CD14-positive monocyte (primary cell): Measurements from ENCODE around the gene COQ3. TPM values are rescaled to one million over a fixed set of nuclear protein-coding genes. Genes with fewer than 3 reads are reported as not detected.

ENCODE experiments used
- DNase-seq, 3 donors: peaks; one replicate each; pipeline ENCODE4 v3.0.0-alpha.2; 2011 to 2022
- H2AFZ ChIP-seq: 2 replicates; pipeline ENCODE4 v1.6.0; 2012; ENCODE audit warnings: mild to moderate bottlenecking, low read depth, low read length, inconsistent platforms; ENCODE audit not compliant: insufficient read depth, poor library complexity, severe bottlenecking
- H3K27ac ChIP-seq, 2 donors: 1 replicate in 1 of 2; 2 replicates in 1 of 2; pipeline ENCODE4 v1.5.1; 2012 to 2013; ENCODE audit warnings: low read length in 2 of 2, control low read depth in 1 of 2, inconsistent platforms in 1 of 2, low read depth in 1 of 2, mild to moderate bottlenecking in 1 of 2
- H3K27me3 ChIP-seq, 2 donors: one replicate each; pipeline versions ENCODE4 v1.6.0 to v1.6.1; 2011 to 2013; ENCODE audit warnings: low read length in 2 of 2; ENCODE audit not compliant: control insufficient read depth in 2 of 2, insufficient read depth in 2 of 2
- H3K36me3 ChIP-seq, 2 donors: replicated peaks in 1 of 2; 1 replicate in 1 of 2; 2 replicates in 1 of 2; pipeline versions ENCODE4 v1.5.1 to v1.6.1; 2012 to 2013; ENCODE audit warnings: low read length in 2 of 2, control low read depth in 1 of 2, inconsistent platforms in 1 of 2, mild to moderate bottlenecking in 1 of 2; ENCODE audit not compliant: insufficient read depth in 2 of 2, control insufficient read depth in 1 of 2
- H3K4me1 ChIP-seq, 2 donors: 1 replicate in 1 of 2; 2 replicates in 1 of 2; pipeline versions ENCODE4 v1.5.1 to v1.6.1; 2012 to 2013; ENCODE audit warnings: low read length in 2 of 2, control low read depth in 1 of 2, inconsistent platforms in 1 of 2, mild to moderate bottlenecking in 1 of 2, moderate library complexity in 1 of 2; ENCODE audit not compliant: insufficient read depth in 2 of 2, control insufficient read depth in 1 of 2
- H3K4me2 ChIP-seq: replicated peaks from 2 replicates; pipeline ENCODE3; 2012; ENCODE audit warnings: low read length, moderate library complexity, mild to moderate bottlenecking; ENCODE audit not compliant: poor library complexity, severe bottlenecking; ENCODE audit errors: extremely low read depth
- H3K4me3 ChIP-seq, 3 experiments: fragments of 200-600 bp in 1 of 3; sonication (generic) in 1 of 3; replicated peaks in 1 of 3; 1 replicate in 2 of 3; 2 replicates in 1 of 3; pipeline ENCODE4 v1.5.1; 2011 to 2013; ENCODE audit warnings: low read length in 3 of 3, mild to moderate bottlenecking in 3 of 3, control low read depth in 2 of 3, low read depth in 2 of 3, inconsistent platforms in 1 of 3, moderate library complexity in 1 of 3
- H3K79me2 ChIP-seq: 2 replicates; pipeline ENCODE4 v1.6.0; 2012; ENCODE audit warnings: mild to moderate bottlenecking, control low read depth, inconsistent platforms, low read length, moderate library complexity; ENCODE audit not compliant: insufficient read depth
- H3K9ac ChIP-seq: 2 replicates; pipeline ENCODE4 v1.6.0; 2017; ENCODE audit warnings: low read length, mild to moderate bottlenecking; ENCODE audit not compliant: insufficient read depth, poor library complexity, severe bottlenecking
- H3K9me3 ChIP-seq, 2 donors: replicated peaks in 1 of 2; 1 replicate in 1 of 2; 2 replicates in 1 of 2; pipeline versions ENCODE4 v1.5.1 to v1.6.1; 2012 to 2013; ENCODE audit warnings: low read length in 2 of 2, control low read depth in 1 of 2; ENCODE audit not compliant: control insufficient read depth in 1 of 2, insufficient read depth in 1 of 2
- H4K20me1 ChIP-seq: 2 replicates; pipeline ENCODE4 v1.6.0; 2012; ENCODE audit warnings: mild to moderate bottlenecking, low read length, control low read depth, moderate library complexity; ENCODE audit not compliant: insufficient read depth
- H3K27ac Mint-ChIP-seq, 7 donors: one replicate each; pipeline ENCODE4 v1.8.0; 2020; ENCODE audit warnings: mild to moderate bottlenecking in 7 of 7, mixed read lengths in 7 of 7, moderate library complexity in 6 of 7, inconsistent platforms in 2 of 7
- H3K27me3 Mint-ChIP-seq, 3 donors: one replicate each; pipeline ENCODE4 v1.8.0; 2021 to 2022; ENCODE audit warnings: low read depth in 3 of 3, mild to moderate bottlenecking in 3 of 3, mixed read lengths in 3 of 3, moderate library complexity in 3 of 3, inconsistent platforms in 1 of 3
- H3K36me3 Mint-ChIP-seq, 2 donors: one replicate each; pipeline ENCODE4 v1.8.0; 2020; ENCODE audit warnings: mixed read lengths in 2 of 2, inconsistent platforms in 1 of 2, mild to moderate bottlenecking in 1 of 2
- H3K4me1 Mint-ChIP-seq: one replicate; pipeline ENCODE4 v1.8.0; 2020; ENCODE audit warnings: mild to moderate bottlenecking, mixed read lengths
- H3K4me3 Mint-ChIP-seq, 2 donors: one replicate each; pipeline ENCODE4 v1.8.0; 2020; ENCODE audit warnings: mild to moderate bottlenecking in 2 of 2, mixed read lengths in 2 of 2, moderate library complexity in 1 of 2
- H3K9me3 Mint-ChIP-seq, 7 donors: one replicate each; pipeline ENCODE4 v1.8.0; 2020 to 2022; ENCODE audit warnings: mixed read lengths in 7 of 7, mild to moderate bottlenecking in 6 of 7, moderate library complexity in 6 of 7, inconsistent platforms in 2 of 7
- CTCF ChIP-seq: fragments of 200-600 bp; IDR thresholded peaks from one replicate; pipeline ENCODE4 v1.8.0; 2022; ENCODE audit warnings: antibody characterized with exemption, mild to moderate bottlenecking
- WGBS: methylation state at CpG from one replicate; pipeline ENCODE4 v1.1.5; 2013; ENCODE audit warnings: missing lambda C conversion rate; ENCODE audit not compliant: insufficient coverage; 5-methylcytosine and 5-hydroxymethylcytosine counted together
- intact Hi-C, 2 donors: fragments of 100-400 bp; cut with micrococcal nuclease; formaldehyde crosslinking; loops; one replicate each; pipeline versions ENCODE4 v1.15.0 to v1.15.1; 2023
- polyA plus RNA-seq, 3 donors: library from polyadenylated mRNA; depleted of rRNA in 1 of 3; unstranded in 2 of 3; stranded (reverse) in 1 of 3; fragments of 300-500 nt in 2 of 3; fragments of >200 nt in 1 of 3; fragmentation: Illumina TruSeq in 2 of 3; gene quantifications; 1 replicate in 2 of 3; 2 replicates in 1 of 3; pipeline ENCODE4 v1.2.3, GENCODE V29; 2012 to 2021

Gene COQ3
- polyA plus RNA-seq, 3 donors: 1.5 to 2.3 (median 1.6) TPM

- peaks cover 0 to 1% (median 0%) of the 10 kb centered on the region in 7 donors for H3K9me3 Mint-ChIP-seq
- Histone ChIP-seq H3K9ac (no peak overlapping the region), H3K27ac (no peak overlapping the region), H3K9me3 (no peaks in the 10 kb centered on the region), H3K4me1 (no peaks in the 10 kb centered on the region), H4K20me1 (no peaks in the 10 kb centered on the region), H3K27me3 (peaks cover 9 to 15% of the 10 kb centered on the region in 2 donors), H3K4me3 (no peak overlapping the region), H3K36me3 (no peaks in the 10 kb centered on the region), H3K79me2 (no peaks in the 10 kb centered on the region), H3K4me2 (no peak overlapping the region), H2AFZ (no peak overlapping the region)
- DNase-seq: no peak
- H3K4me3 Mint-ChIP-seq: no peak overlapping the region
- WGBS: 100% methylated on average over 1 of the region's 1 CpG
- H3K27me3 Mint-ChIP-seq: peaks cover 7 to 55% (median 26%) of the 10 kb centered on the region in 3 donors
- H3K36me3 Mint-ChIP-seq: no peaks in the 10 kb centered on the region
- H3K4me1 Mint-ChIP-seq: no peaks in the 10 kb centered on the region
- no peak for TF ChIP-seq CTCF
- intact Hi-C loops: no loop called here
- no peak overlapping the region for H3K27ac Mint-ChIP-seq
Observed at GRCh38 chr6:99356641-99357040, 37.4 kb downstream of the COQ3 start.

GRCh38 chr6:99354983-99355382 lies 39.0 kb downstream of the COQ3 start:
- Mint-ChIP-seq H3K27ac (no peak overlapping the region), H3K4me3 (no peak overlapping the region), H3K27me3 (peaks cover 21 to 62% (median 36%) of the 10 kb centered on the region in 3 donors), H3K9me3 (peaks cover 0 to 2% (median 0%) of the 10 kb centered on the region in 7 donors), H3K36me3 (no peaks in the 10 kb centered on the region), H3K4me1 (peaks cover 3% of the 10 kb centered on the region)
- no peak overlapping the region for H3K9ac ChIP-seq
- peaks cover 26 to 32% of the 10 kb centered on the region in 2 donors for H3K27me3 ChIP-seq
- no peaks in the 10 kb centered on the region for H3K4me1 ChIP-seq
- DNase-seq: no peak
- no peak overlapping the region for H3K27ac ChIP-seq
- H3K36me3 ChIP-seq: no peaks in the 10 kb centered on the region
- no peak for TF ChIP-seq CTCF
- no peaks in the 10 kb centered on the region for H3K9me3 ChIP-seq
- no peak overlapping the region for H2AFZ ChIP-seq
- no peaks in the 10 kb centered on the region for H4K20me1 ChIP-seq
- H3K4me2 ChIP-seq: no peak overlapping the region
- H3K4me3 ChIP-seq: no peak overlapping the region
- intact Hi-C loops: no loop called here
- no peaks in the 10 kb centered on the region for H3K79me2 ChIP-seq
- 100% methylated on average over 1 of the region's 4 CpGs for WGBS
